HFF-Myc (cell line): Measurements from ENCODE around the gene SYT7.
A peak's percentile ranks its signal among the peaks of the same experiment; 100 is the strongest.

ENCODE experiments used
- DNase-seq: peaks from one replicate; pipeline ENCODE4 v3.0.0-alpha.2; 2011; ENCODE audit warnings: low read depth; ENCODE audit errors: extremely low read depth
- H3K4me3 ChIP-seq: replicated peaks from 2 replicates; pipeline ENCODE4 v1.5.1; 2011; ENCODE audit warnings: low read depth, mild to moderate bottlenecking, control low read depth, low read length
- TF ChIP-seq, protein P1 (sequence below): IDR thresholded peaks from 2 replicates; pipeline ENCODE4 v1.5.1; 2012; ENCODE audit warnings: mild to moderate bottlenecking, low read depth, low read length, control low read depth; ENCODE audit errors: missing control alignments

Gene SYT7

DNA sequence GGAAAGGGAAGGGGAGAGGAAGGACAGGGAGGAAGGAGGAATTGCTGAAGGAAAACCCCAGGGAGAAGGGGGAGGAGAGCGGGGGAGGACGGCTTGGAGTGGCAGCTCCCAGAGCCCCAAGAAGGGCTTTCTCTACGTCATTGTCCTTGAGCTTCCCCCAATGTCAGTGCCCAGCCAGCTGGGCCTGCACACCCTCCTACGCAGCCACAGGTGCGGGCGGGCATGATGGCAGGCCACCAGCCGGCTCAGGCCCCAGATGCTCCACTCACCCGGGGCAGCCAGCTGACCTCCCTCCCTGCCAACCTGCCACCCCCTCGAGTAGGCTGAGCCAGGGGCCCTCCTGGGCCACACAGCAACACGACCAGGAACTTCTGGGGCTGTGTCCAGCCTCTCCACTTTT lies 11.2 kb downstream of the SYT7 start:
- no peak overlapping the region for H3K4me3 ChIP-seq
- TF ChIP-seq, protein P1, sequence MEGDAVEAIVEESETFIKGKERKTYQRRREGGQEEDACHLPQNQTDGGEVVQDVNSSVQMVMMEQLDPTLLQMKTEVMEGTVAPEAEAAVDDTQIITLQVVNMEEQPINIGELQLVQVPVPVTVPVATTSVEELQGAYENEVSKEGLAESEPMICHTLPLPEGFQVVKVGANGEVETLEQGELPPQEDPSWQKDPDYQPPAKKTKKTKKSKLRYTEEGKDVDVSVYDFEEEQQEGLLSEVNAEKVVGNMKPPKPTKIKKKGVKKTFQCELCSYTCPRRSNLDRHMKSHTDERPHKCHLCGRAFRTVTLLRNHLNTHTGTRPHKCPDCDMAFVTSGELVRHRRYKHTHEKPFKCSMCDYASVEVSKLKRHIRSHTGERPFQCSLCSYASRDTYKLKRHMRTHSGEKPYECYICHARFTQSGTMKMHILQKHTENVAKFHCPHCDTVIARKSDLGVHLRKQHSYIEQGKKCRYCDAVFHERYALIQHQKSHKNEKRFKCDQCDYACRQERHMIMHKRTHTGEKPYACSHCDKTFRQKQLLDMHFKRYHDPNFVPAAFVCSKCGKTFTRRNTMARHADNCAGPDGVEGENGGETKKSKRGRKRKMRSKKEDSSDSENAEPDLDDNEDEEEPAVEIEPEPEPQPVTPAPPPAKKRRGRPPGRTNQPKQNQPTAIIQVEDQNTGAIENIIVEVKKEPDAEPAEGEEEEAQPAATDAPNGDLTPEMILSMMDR = no peak
- DNase-seq = no peak

DNA sequence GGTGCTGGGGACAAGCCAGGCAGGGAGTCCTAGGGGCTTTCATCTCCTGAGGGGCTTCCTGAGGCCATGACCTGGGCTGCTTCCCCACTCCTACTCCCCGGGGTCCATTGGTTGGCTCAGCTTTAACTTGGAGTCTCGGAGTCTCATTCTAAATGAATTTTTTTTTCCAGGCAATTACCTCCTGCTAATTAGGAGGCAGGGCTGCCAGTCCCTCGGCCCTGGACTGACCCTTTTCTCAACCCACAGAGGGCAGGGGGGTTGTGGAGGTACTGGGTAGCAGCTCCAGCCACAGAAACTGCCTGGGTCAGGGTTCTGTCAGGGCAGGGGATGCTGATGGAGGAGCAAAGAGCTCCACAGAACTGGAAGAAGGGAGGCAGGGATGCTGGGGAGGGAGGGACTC lies 11.9 kb downstream of the SYT7 start:
- DNase-seq = no peak
- H3K4me3 ChIP-seq = no peak overlapping the region
- TF ChIP-seq, protein P1 = no peak

DNA sequence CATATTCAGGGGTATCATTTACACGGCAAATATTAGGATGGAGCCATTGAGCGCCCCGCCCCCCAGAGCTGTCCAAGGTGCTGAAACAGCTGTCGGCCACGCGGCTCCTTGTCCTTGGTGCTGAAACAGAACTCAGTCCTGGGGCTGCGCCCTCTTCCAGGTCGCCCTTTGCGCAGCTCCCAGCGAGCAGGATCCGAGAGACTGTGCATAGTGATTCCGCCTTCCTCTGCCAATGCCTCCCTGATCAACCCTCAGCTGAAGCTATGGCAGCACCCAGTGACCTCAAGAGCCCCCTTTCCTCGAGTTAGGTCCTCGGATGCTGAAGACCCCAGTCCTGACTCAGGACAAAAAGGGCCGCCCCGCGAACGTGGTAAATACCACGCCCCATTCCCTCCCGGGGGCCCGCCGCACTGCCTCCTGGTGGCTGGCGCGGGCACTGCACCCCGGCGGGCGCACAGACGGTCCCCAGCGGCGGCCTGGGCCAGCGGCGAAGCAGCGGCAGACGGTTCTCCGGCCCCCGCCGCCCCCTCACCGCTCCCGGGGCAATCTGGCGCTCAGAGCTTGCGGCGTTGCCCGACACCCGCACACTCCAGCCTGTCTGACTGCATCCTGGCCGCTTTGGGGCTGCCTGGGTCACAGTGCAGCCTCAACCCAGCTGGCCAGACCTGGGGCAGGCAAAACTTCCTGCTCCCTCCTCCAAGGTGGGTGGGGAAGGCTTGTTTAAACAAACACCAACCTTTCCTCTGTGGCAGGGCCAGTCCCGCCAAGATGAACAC lies 13.4 kb downstream of the SYT7 start:
- TF ChIP-seq, protein P1 = peak; percentile 68
- peak; percentile 69 for DNase-seq
- no peak overlapping the region for H3K4me3 ChIP-seq

- TF ChIP-seq, protein P1 = no peak
- no peak for DNase-seq
- H3K4me3 ChIP-seq = no peak overlapping the region
Observed at GRCh38 chr11:61564936-61565696, 15.8 kb downstream of the SYT7 start.

DNA sequence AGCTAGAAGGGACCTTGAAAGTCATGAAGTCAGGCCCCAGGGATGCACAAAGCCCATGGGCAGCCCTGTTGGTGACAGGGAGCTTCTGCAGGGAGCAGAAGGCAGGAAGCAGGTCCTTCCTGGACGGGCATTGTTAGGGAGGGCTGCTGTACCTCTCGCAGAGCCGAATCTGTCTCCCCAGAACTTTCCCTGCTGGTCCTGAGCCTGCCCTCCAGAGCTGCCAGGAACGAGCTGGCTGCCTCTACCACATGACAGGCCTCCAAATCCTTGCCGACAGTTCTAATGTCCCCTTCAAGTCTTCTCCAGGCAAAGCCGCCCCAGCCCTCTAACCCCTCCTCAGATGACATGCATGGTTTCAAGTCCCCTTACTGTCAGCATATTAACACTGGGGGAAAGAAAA lies 20.1 kb downstream of the SYT7 start:
- H3K4me3 ChIP-seq = no peak overlapping the region
- TF ChIP-seq, protein P1 = no peak
- DNase-seq = no peak

GRCh38 chr11:61556621-61557020 lies 24.3 kb downstream of the SYT7 start:
- TF ChIP-seq, protein P1 = no peak
- DNase-seq = no peak
- H3K4me3 ChIP-seq = no peak overlapping the region
